GM12891 (cell line): ENCODE data around the gene CROCC2.

Experiments
- DNase-seq: peaks from one replicate; pipeline ENCODE4 v3.0.0; 2011; ENCODE audit warnings: low spot score; ENCODE audit not compliant: insufficient read length
- FAIRE-seq: peaks from 2 replicates; lab custom pipeline; 2011; peaks lifted over from hg19 to GRCh38; lab: Jason Lieb, UNC
- PAX5 ChIP-seq: IDR thresholded peaks from 2 replicates; pipeline ENCODE4 v1.6.1; 2011; ENCODE audit warnings: low read length, moderate library complexity, mild to moderate bottlenecking; ENCODE audit not compliant: insufficient read depth, severe bottlenecking
- POLR2A ChIP-seq: IDR thresholded peaks from 2 replicates; pipeline ENCODE4 v1.6.1; 2011; ENCODE audit warnings: low read depth, low read length, control low read depth
- POLR2AphosphoS5 ChIP-seq: IDR thresholded peaks from 2 replicates; pipeline ENCODE4 v1.6.1; 2011; ENCODE audit warnings: low read depth, low read length, control low read depth
- POU2F2 ChIP-seq: IDR thresholded peaks from 2 replicates; pipeline ENCODE4 v1.6.1; 2011; ENCODE audit warnings: low read depth, mild to moderate bottlenecking, control low read depth, low read length, moderate library complexity
- SPI1 ChIP-seq: IDR thresholded peaks from 2 replicates; pipeline ENCODE4 v1.6.1; 2011; ENCODE audit warnings: low read depth, low read length, control low read depth
- TAF1 ChIP-seq: IDR thresholded peaks from 2 replicates; pipeline ENCODE4 v1.6.1; 2011; ENCODE audit warnings: low read depth, low read length, control low read depth

Gene CROCC2

GRCh38 chr2:241011296-241011600, 105.1 kb downstream of the CROCC2 start:
- FAIRE-seq = no peak
- DNase-seq = no peak
- no peak for TF ChIP-seq POU2F2
- no peak for TF ChIP-seq POLR2AphosphoS5
- no peak for TF ChIP-seq SPI1
- TF ChIP-seq POLR2A = no peak
- TF ChIP-seq TAF1 = no peak
- no peak for TF ChIP-seq PAX5

GRCh38 chr2:241011751-241012510, 105.8 kb downstream of the CROCC2 start:
- no peak for FAIRE-seq
- DNase-seq = no peak
- no peak for TF ChIP-seq TAF1

- TF ChIP-seq SPI1 = no peak
- no peak for TF ChIP-seq TAF1
- no peak for TF ChIP-seq POLR2AphosphoS5
- no peak for TF ChIP-seq POLR2A
- no peak for TF ChIP-seq PAX5
- TF ChIP-seq POU2F2 = no peak
- DNase-seq = no peak
- FAIRE-seq = no peak
Observed at GRCh38 chr2:241014224-241014623, 108.1 kb downstream of the CROCC2 start.

GRCh38 chr2:241014764-241015163, 108.6 kb downstream of the CROCC2 start:
- no peak for DNase-seq
- TF ChIP-seq POLR2AphosphoS5 (no peak), POLR2A (no peak), PAX5 (no peak), TAF1 (no peak), POU2F2 (no peak)
- FAIRE-seq = no peak

GRCh38 chr2:241015439-241015838, 109.3 kb downstream of the CROCC2 start:
- no peak for TF ChIP-seq POLR2A
- TF ChIP-seq POU2F2 = no peak
- no peak for TF ChIP-seq TAF1
- FAIRE-seq (no peak), DNase-seq (no peak)

- DNase-seq = no peak
- no peak for FAIRE-seq
- TF ChIP-seq POU2F2 (no peak), POLR2A (no peak), SPI1 (no peak), TAF1 (no peak), PAX5 (no peak), POLR2AphosphoS5 (no peak)
Observed at GRCh38 chr2:241017228-241017940, 111.2 kb downstream of the CROCC2 start.

- DNase-seq (no peak), FAIRE-seq (no peak)
- TF ChIP-seq SPI1 = no peak
- TF ChIP-seq POLR2A = no peak
- no peak for TF ChIP-seq POU2F2
- TF ChIP-seq POLR2AphosphoS5 = no peak
- TF ChIP-seq TAF1 = no peak
- TF ChIP-seq PAX5 = no peak
Observed at GRCh38 chr2:241018051-241018891, 112.1 kb downstream of the CROCC2 start.

- no peak for TF ChIP-seq POLR2AphosphoS5
- TF ChIP-seq POU2F2 = no peak
- no peak for TF ChIP-seq POLR2A
- no peak for TF ChIP-seq TAF1
- TF ChIP-seq SPI1 = no peak
- no peak for TF ChIP-seq PAX5
- FAIRE-seq (no peak), DNase-seq (no peak)
Observed at GRCh38 chr2:241019441-241020139, 113.5 kb downstream of the CROCC2 start.

- TF ChIP-seq POLR2A = no peak
- no peak for DNase-seq
- no peak for FAIRE-seq
Observed at GRCh38 chr2:241020201-241020600, 114.1 kb downstream of the CROCC2 start.
